Upper lobe of left lung (tissue), 4 donors: Measurements from ENCODE around the gene GNAO1.

Experiments used
- POLR2A ChIP-seq, 4 donors: fragments of 450-650 bp; IDR thresholded peaks; one replicate each; pipeline ENCODE4 v1.5.1; 2016 to 2017; ENCODE audit warnings: antibody characterized with exemption in 4 of 4, mild to moderate bottlenecking in 2 of 4
- POLR2AphosphoS5 ChIP-seq, 2 donors: sonication (generic); formaldehyde crosslinking; IDR thresholded peaks; one replicate each; pipeline ENCODE4 v1.5.1; 2017; ENCODE audit warnings: antibody characterized with exemption in 2 of 2
- TF ChIP-seq, protein P1 (sequence below), 6 experiments: fragments of 450-650 bp in 4 of 6; fragments of 200-600 bp in 2 of 6; sonication (generic) in 2 of 6; IDR thresholded peaks; one replicate each; pipeline ENCODE4 v1.5.1; 2016 to 2019; ENCODE audit warnings: antibody characterized with exemption in 6 of 6

DNA sequence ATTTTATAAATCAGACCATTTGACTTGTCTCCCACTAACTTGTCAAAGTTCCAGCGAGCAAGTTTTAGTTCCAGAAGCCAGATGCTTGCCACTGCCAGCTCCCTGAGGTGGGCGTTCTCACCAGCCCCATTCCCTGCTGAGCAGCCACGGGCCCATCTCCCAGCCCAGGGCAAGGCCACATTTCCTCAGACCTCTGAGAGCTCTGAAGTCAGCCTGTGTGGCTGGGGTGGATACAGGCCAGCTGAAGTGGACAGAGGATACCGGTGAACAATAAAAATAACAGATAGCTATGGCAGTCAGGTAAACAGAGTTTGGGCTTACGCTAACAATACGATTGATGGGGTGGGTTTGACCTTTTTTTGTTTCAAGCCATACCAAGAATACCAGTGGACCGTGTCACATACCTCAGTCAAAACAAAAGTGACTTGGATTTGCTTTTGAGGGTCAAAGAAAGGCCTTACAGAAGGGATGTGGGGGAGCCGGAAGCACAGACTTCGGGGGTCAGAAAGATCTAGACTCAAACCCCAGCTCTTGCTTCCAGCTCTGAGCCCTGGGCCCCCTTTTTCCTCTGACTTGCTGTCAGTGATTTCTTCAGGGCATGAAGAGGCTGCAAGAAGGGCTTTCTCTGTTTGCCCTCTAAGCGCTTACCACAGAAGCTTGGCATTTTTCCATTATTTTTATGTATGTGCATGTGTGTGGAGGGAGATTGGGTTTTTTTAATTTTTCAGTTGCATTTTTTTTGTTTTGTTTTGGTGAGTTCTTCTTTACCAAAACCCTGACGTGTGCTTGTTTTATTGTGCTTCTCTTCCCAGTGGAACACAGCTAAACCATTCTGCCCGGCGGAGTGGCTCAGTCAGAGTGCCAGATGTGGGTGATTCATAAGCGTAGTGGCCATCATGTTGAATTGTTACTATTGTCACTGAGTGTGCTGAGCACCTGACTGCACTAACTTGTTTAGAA is 109.9 kb downstream of the GNAO1 start:
- TF ChIP-seq, protein P1, sequence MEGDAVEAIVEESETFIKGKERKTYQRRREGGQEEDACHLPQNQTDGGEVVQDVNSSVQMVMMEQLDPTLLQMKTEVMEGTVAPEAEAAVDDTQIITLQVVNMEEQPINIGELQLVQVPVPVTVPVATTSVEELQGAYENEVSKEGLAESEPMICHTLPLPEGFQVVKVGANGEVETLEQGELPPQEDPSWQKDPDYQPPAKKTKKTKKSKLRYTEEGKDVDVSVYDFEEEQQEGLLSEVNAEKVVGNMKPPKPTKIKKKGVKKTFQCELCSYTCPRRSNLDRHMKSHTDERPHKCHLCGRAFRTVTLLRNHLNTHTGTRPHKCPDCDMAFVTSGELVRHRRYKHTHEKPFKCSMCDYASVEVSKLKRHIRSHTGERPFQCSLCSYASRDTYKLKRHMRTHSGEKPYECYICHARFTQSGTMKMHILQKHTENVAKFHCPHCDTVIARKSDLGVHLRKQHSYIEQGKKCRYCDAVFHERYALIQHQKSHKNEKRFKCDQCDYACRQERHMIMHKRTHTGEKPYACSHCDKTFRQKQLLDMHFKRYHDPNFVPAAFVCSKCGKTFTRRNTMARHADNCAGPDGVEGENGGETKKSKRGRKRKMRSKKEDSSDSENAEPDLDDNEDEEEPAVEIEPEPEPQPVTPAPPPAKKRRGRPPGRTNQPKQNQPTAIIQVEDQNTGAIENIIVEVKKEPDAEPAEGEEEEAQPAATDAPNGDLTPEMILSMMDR (IDR thresholded peaks at IDR 0.05): no peak
- TF ChIP-seq POLR2AphosphoS5 (IDR thresholded peaks at IDR 0.05) (no peak), POLR2A (IDR thresholded peaks at IDR 0.05) (no peak)
